Left renal cortex interstitium (tissue), 4 donors: Measurements from ENCODE around the gene RAF1. TPM values are rescaled to one million over a fixed set of nuclear protein-coding genes. Genes with fewer than 3 reads are reported as not detected.

Experiments used
- polyA plus RNA-seq, 4 donors: library from polyadenylated mRNA; unstranded; fragments of 120-200 nt; gene quantifications; one replicate each; pipeline ENCODE4 v1.2.1, GENCODE V29; 2013; ENCODE audit not compliant: insufficient read length in 4 of 4

Gene RAF1
- polyA plus RNA-seq, 4 donors: 97.7 to 141 (median 123) TPM

Other genes with a start within 250 kb of the RAF1 start
- 10 to 100 TPM; 16.9 to 36.5 (median 25.7) TPM for gene TSEN2, start 179.6 kb downstream of the RAF1 start, polyA plus RNA-seq
- gene MKRN2OS, start 118.6 kb downstream of the RAF1 start, polyA plus RNA-seq: 1 to 10 TPM in 3 of 4 donors, under 1 TPM in 1; 0.65 to 2.7 (median 1.9) TPM
- 10 to 100 TPM; 44.0 to 49.9 (median 47.4) TPM for gene MKRN2, start 107.0 kb downstream of the RAF1 start, polyA plus RNA-seq
- gene TMEM40, start 95.1 kb upstream of the RAF1 start, polyA plus RNA-seq: 1 to 10 TPM; 1.2 to 2.4 (median 1.7) TPM
- 10 to 100 TPM in 1 of 4 donors, 1 to 10 TPM in 3; 8.2 to 11.6 (median 9.5) TPM for gene CAND2, start 132.6 kb upstream of the RAF1 start, polyA plus RNA-seq
- 1,000 to 10,000 TPM; 1,834 to 2,419 (median 2,318) TPM for gene RPL32, start 177.4 kb upstream of the RAF1 start, polyA plus RNA-seq